Peyer's patch (tissue), 4 donors: ENCODE results near the gene CD82. TPM values are rescaled to one million over a fixed set of nuclear protein-coding genes. Genes with fewer than 3 reads are reported as not detected.

Experiments used
- DNase-seq, 3 donors: peaks; one replicate each; pipeline ENCODE4 v3.0.0-alpha.2; 2017 to 2019
- H3K27ac ChIP-seq, 4 donors: fragments of 200-600 bp; sonication (generic); one replicate each; pipeline ENCODE4 v1.5.1; 2016 to 2019
- H3K27me3 ChIP-seq, 2 donors: fragments of 200-600 bp; sonication (generic); one replicate each; pipeline ENCODE4 v1.5.1; 2019
- H3K36me3 ChIP-seq, 3 donors: fragments of 200-600 bp; sonication (generic); one replicate each; pipeline ENCODE4 v1.5.1; 2016 to 2019
- H3K4me1 ChIP-seq, 4 donors: fragments of 200-600 bp; sonication (generic); one replicate each; pipeline ENCODE4 v1.5.1; 2016 to 2019
- H3K4me3 ChIP-seq, 4 donors: fragments of 200-600 bp; sonication (generic); 1 replicate in 3 of 4; 2 replicates in 1 of 4; pipeline ENCODE4 v1.5.1; 2016 to 2019; ENCODE audit warnings: mild to moderate bottlenecking in 1 of 4
- H3K9me3 ChIP-seq, 4 donors: fragments of 200-600 bp; sonication (generic); one replicate each; pipeline ENCODE4 v1.5.1; 2016 to 2019; ENCODE audit warnings: mild to moderate bottlenecking in 1 of 4
- POLR2A ChIP-seq, 2 donors: fragments of 450-650 bp; IDR thresholded peaks; one replicate each; pipeline ENCODE4 v1.5.1; 2017; ENCODE audit warnings: antibody characterized with exemption in 2 of 2, mild to moderate bottlenecking in 2 of 2, moderate library complexity in 2 of 2
- total RNA-seq, 4 donors: library from RNA; depleted of rRNA; stranded (reverse); fragments of >200 nt; gene quantifications; one replicate each; pipeline ENCODE4 v1.1.0, GENCODE V29; 2016
- TF ChIP-seq, protein P1 (sequence below), 6 experiments: fragments of 450-650 bp in 4 of 6; fragments of 200-600 bp in 2 of 6; sonication (generic) in 1 of 6; IDR thresholded peaks; one replicate each; pipeline ENCODE4 v1.5.1; 2017 to 2019; ENCODE audit warnings: antibody characterized with exemption in 6 of 6, mild to moderate bottlenecking in 3 of 6, moderate library complexity in 1 of 6

Gene CD82
- total RNA-seq, 4 donors from 2014 or later, result 40.4 to 140 (median 78.4) TPM

DNA sequence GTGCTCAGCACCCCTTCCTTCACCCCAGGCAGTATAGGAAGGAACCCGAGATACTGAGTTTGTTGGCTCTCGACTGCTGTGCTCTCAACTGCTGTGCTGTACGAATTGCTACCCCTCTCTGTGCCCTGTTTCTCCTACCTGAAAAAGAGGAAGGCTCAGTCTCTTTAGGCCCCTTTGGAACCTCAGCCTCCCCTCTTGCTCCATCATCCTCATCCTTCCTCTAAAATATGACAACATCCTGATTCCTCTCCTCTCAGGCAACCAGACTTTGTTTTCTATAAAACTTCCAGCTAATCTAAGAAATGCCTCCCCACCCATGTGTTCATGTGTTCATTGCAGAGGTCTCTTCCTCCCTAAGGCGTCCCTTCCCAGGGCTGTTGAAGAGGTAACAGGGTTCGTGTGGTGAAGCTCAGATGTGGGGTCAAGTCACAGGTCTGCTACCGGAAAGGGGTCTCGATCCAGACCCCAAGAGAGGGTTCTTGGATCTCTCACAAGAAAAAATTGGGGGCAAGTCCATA is 35.5 kb upstream of the CD82 start:
- TF ChIP-seq POLR2A (IDR thresholded peaks at IDR 0.05), result no peak
- TF ChIP-seq, protein P1, sequence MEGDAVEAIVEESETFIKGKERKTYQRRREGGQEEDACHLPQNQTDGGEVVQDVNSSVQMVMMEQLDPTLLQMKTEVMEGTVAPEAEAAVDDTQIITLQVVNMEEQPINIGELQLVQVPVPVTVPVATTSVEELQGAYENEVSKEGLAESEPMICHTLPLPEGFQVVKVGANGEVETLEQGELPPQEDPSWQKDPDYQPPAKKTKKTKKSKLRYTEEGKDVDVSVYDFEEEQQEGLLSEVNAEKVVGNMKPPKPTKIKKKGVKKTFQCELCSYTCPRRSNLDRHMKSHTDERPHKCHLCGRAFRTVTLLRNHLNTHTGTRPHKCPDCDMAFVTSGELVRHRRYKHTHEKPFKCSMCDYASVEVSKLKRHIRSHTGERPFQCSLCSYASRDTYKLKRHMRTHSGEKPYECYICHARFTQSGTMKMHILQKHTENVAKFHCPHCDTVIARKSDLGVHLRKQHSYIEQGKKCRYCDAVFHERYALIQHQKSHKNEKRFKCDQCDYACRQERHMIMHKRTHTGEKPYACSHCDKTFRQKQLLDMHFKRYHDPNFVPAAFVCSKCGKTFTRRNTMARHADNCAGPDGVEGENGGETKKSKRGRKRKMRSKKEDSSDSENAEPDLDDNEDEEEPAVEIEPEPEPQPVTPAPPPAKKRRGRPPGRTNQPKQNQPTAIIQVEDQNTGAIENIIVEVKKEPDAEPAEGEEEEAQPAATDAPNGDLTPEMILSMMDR (IDR thresholded peaks at IDR 0.05), result no peak
- Histone ChIP-seq H3K4me1 (peaks cover 0 to 5% (median 0%) of the 10 kb centered on the region in 4 donors), H3K27me3 (no peaks in the 10 kb centered on the region), H3K9me3 (no peaks in the 10 kb centered on the region), H3K4me3 (no peak overlapping the region), H3K36me3 (no peaks in the 10 kb centered on the region), H3K27ac (no peak overlapping the region)
- no peak for DNase-seq

DNA sequence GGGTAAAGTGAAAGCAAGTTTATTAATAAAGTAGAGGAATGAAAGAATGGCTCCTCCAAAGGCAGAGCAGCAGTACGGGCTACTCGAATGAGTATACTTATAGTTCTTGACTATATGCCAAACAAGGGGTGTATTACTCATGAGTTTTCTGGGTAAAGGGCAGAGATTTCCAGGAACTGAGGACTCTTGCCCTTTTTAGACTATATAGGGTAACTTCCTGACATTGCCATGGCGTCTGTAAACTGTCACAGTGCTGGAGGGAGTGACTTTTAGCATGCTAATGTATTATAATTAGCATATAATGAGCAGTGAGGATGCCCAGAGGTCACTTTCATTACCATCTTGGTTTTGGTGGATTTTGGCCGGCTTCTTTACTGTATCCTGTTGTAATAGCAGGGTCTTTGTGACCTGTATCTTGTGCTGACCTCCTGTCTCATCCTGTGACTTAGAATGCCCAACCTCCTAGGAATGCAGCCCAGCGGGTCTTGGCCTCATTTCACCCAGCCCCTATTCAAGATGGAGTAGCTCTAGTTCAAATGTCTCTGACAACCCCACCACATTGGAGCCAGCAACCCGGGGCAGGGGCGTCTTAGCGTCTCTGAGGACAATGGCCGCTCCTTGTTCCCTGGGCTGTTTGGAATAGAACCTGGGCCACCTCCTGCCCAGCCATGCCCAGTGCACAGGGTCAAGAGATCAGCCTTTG is 34.9 kb upstream of the CD82 start:
- no peak for TF ChIP-seq POLR2A (IDR thresholded peaks at IDR 0.05)
- TF ChIP-seq, protein P1 (IDR thresholded peaks at IDR 0.05), result no peak
- no peak overlapping the region for H3K4me3 ChIP-seq
- no peak for DNase-seq

DNA sequence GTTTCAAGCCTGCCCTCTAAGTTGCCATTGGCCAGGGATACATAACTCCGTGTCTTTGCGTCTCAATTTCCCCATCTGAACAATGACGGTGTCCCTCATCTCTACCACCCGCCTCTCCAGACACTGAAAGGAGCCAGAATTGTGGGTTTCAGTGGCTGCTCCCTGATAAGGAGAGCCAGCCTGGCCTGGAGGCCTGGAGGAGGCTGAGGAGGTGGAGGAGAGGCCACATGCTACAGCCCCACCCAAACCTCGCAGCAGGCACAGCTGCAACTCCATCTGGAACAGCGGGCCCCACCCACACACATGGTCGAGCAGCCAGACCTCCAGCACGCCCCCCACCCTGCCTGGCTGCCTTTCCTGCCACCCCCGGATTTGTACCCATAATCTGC is 34.4 kb upstream of the CD82 start:
- peaks cover 0 to 5% (median 0%) of the 10 kb centered on the region in 4 donors for H3K4me1 ChIP-seq
- DNase-seq, result no peak
- no peaks in the 10 kb centered on the region for H3K27me3 ChIP-seq
- TF ChIP-seq, protein P1 (IDR thresholded peaks at IDR 0.05), result no peak
- TF ChIP-seq POLR2A (IDR thresholded peaks at IDR 0.05), result no peak
- H3K36me3 ChIP-seq, result no peaks in the 10 kb centered on the region
- no peaks in the 10 kb centered on the region for H3K9me3 ChIP-seq
- no peak overlapping the region for H3K4me3 ChIP-seq
- H3K27ac ChIP-seq, result no peak overlapping the region

More for the DNA sequence above, 34.9 kb upstream of the CD82 start:
- Histone ChIP-seq H3K27me3 (no peaks in the 10 kb centered on the region), H3K9me3 (no peaks in the 10 kb centered on the region), H3K27ac (no peak overlapping the region), H3K4me1 (peaks cover 0 to 5% (median 0%) of the 10 kb centered on the region in 4 donors), H3K36me3 (no peaks in the 10 kb centered on the region)

DNA sequence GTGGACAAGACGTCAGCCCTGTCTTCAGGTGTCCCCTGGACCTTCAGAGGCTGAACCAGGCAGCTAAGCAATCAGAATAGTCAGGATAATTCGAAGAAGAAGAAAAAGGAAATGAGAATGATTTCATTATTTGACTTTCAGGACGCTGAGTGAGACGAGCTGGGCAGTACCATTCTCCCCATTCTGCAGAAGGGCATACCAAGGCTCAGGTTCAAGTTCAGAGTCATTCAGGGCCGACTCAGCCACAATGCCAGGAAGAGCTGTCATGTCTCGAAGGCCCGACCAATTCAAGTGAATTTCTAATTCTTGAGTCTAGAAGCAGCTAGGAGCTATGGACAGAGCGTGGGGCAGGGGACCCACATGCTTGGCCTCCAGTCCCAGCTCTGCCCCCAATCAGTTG is 33.8 kb upstream of the CD82 start:
- H3K27ac ChIP-seq, result no peak overlapping the region
- H3K9me3 ChIP-seq, result no peaks in the 10 kb centered on the region
- DNase-seq, result no peak
- peaks cover 0 to 5% (median 0%) of the 10 kb centered on the region in 4 donors for H3K4me1 ChIP-seq
- no peak overlapping the region for H3K4me3 ChIP-seq
- H3K27me3 ChIP-seq, result no peaks in the 10 kb centered on the region
- TF ChIP-seq, protein P1 (IDR thresholded peaks at IDR 0.05), result no peak
- H3K36me3 ChIP-seq, result no peaks in the 10 kb centered on the region

DNA sequence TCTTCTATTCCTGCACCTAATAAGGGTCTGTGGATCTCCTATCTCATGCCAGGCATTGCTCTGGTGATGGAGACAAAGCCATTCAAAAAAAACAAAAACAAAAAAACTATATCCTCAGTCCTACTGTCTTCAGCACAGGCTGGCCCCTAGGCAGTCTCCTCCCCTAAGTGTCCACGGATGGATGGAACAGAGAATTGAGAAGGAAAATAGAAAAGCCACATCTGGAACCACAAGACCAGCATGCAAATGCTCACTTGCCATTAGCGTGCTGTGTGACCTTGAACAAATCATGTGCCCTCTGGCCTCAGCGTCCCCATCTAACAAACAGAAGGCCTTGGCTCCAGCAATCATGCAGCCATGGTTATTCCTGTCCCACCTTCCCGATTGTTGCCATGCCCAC is 32.7 kb upstream of the CD82 start:
- H3K4me1 ChIP-seq, result peaks cover 0 to 5% (median 0%) of the 10 kb centered on the region in 4 donors
- H3K27me3 ChIP-seq, result no peaks in the 10 kb centered on the region
- H3K4me3 ChIP-seq, result no peak overlapping the region
- H3K36me3 ChIP-seq, result no peaks in the 10 kb centered on the region
- no peak overlapping the region for H3K27ac ChIP-seq
- DNase-seq, result no peak
- no peaks in the 10 kb centered on the region for H3K9me3 ChIP-seq
- TF ChIP-seq, protein P1 (IDR thresholded peaks at IDR 0.05), result no peak
- no peak for TF ChIP-seq POLR2A (IDR thresholded peaks at IDR 0.05)
